Astrocyte (in vitro differentiated cells and primary cell): ENCODE data around the gene SEMA3F.

Experiments used
- CTCF ChIP-seq: IDR thresholded peaks from 2 replicates; pipeline ENCODE4 v1.5.1; 2011; ENCODE audit warnings: low read depth, mild to moderate bottlenecking, inconsistent platforms, low read length, moderate library complexity; ENCODE audit not compliant: insufficient read depth
- EZH2 ChIP-seq: IDR thresholded peaks from 2 replicates; pipeline ENCODE4 v1.6.1; 2012; ENCODE audit warnings: mild to moderate bottlenecking, low read length, inconsistent platforms; ENCODE audit not compliant: insufficient read depth

GRCh38 chr3:50173685-50174516 lies 18.8 kb downstream of the SEMA3F start:
- TF ChIP-seq CTCF, result no peak
- TF ChIP-seq EZH2, result no peak
